Measurements from ENCODE around the gene TNXB. TPM values are rescaled to one million over a fixed set of nuclear protein-coding genes. Genes with fewer than 3 reads are reported as not detected.

The TNXB gene
- total RNA-seq, 1 experiment from 2014 or later, result 11.5 TPM

DNA sequence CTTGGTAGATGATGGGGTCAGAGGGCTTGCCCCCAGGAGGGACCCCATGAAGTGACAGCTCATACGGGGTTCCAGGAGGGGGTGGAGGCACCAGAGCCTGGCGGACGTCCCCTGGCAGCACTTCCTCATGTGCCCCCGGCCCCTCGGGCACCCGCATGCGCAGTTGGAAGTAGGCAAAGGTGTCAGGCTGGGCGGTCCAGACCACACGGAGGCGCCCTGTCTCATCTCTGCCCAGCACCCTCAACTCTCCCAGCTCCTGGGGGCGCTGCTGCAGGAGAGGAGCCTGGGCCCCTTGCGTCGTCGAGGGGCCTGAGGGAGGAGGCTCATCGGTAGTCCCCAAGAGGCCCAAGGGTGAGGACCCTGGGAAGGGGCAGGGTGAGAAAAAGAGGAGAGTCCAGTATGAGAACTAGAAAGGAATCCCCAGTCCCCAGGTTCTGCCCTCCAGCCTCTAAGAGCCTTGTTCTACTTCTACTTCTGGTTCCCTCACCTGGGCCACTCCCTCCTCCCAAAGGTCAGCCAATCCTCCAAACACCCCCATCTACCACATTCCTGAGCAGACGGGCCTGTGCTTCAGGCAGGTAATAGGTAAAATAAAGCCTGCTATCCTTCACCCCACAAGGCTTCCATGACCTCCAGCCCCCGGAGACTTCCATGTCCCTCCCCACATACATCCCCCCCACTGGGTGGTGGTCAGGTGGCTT, 23.2 kb downstream of the TNXB start:
- TF ChIP-seq EZH2 (IDR thresholded peaks at IDR 0.05; ENCODE audit: borderline replicate concordance, low read depth, low read length, poor library complexity, severe bottlenecking), result no peak
- TF ChIP-seq, protein P1, sequence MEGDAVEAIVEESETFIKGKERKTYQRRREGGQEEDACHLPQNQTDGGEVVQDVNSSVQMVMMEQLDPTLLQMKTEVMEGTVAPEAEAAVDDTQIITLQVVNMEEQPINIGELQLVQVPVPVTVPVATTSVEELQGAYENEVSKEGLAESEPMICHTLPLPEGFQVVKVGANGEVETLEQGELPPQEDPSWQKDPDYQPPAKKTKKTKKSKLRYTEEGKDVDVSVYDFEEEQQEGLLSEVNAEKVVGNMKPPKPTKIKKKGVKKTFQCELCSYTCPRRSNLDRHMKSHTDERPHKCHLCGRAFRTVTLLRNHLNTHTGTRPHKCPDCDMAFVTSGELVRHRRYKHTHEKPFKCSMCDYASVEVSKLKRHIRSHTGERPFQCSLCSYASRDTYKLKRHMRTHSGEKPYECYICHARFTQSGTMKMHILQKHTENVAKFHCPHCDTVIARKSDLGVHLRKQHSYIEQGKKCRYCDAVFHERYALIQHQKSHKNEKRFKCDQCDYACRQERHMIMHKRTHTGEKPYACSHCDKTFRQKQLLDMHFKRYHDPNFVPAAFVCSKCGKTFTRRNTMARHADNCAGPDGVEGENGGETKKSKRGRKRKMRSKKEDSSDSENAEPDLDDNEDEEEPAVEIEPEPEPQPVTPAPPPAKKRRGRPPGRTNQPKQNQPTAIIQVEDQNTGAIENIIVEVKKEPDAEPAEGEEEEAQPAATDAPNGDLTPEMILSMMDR (conservative IDR thresholded peaks at IDR 0.05; ENCODE audit: low read depth, low read length), result no peak
- Histone ChIP-seq H3K9me3 (ENCODE audit: low read depth, low read length, poor library complexity, severe bottlenecking) (no peaks in the 10 kb centered on the region), H3K4me3 (ENCODE audit: low read depth, low read length, poor library complexity, severe bottlenecking) (no peak overlapping the region), H3K36me3 (ENCODE audit: insufficient read depth, low read length, poor library complexity, severe bottlenecking) (no peaks in the 10 kb centered on the region), H3K27me3 (replicated peaks; ENCODE audit: insufficient read depth, low read depth, low read length, poor library complexity) (peaks cover 7% of the 10 kb centered on the region), H3K27ac (ENCODE audit: low read depth, low read length, poor library complexity, severe bottlenecking) (no peak overlapping the region), H3K4me1 (ENCODE audit: insufficient read depth, low read length, poor library complexity, severe bottlenecking) (no peaks in the 10 kb centered on the region)
- ChIA-PET POLR2A (ENCODE audit: low non-redundant PET) (no interaction called here), CTCF (interaction anchor here (0.8 kb wide), 1 partner anchor 33 kb away, joined by 3 read pairs; no protein-coding TSS in a partner anchor)
- no TSS peak for BruUV-seq (replicated peaks)
- no peak for DNase-seq (ENCODE audit: low spot score)
- intact Hi-C loops (cut with micrococcal nuclease; ENCODE audit: unreplicated experiment), result no loop called here

DNA sequence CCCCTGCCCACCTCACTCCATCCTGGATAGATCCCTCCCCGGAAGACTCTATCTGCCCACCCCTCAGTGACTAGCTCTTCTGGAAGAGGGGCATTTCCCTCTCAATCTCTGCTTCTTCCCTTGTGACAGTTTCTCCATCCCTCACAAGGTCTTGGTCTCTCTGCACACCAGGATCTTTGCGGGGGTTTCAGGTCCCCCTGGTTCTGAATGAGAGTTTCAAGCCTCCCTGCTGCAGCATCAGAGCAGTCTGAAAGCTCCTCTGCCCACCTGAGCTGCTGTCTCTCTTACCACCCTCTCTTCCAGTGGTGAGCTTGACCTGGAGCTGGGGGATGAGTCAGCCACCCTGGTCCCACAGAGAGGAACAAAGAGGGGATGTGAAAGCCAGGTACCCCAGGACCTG, 24.4 kb downstream of the TNXB start:
- H3K36me3 ChIP-seq (ENCODE audit: insufficient read depth, low read length, poor library complexity, severe bottlenecking), result no peaks in the 10 kb centered on the region
- no peak for DNase-seq (ENCODE audit: low spot score)
- H3K4me1 ChIP-seq (ENCODE audit: insufficient read depth, low read length, poor library complexity, severe bottlenecking), result no peaks in the 10 kb centered on the region
- TF ChIP-seq, protein P1 (conservative IDR thresholded peaks at IDR 0.05; ENCODE audit: low read depth, low read length), result no peak
- TF ChIP-seq EZH2 (IDR thresholded peaks at IDR 0.05; ENCODE audit: borderline replicate concordance, low read depth, low read length, poor library complexity, severe bottlenecking), result no peak
- intact Hi-C loops (cut with micrococcal nuclease; ENCODE audit: unreplicated experiment), result no loop called here
- no peaks in the 10 kb centered on the region for H3K9me3 ChIP-seq (ENCODE audit: low read depth, low read length, poor library complexity, severe bottlenecking)
- POLR2A ChIA-PET (ENCODE audit: low non-redundant PET), result interaction anchor here (0.6 kb wide), 1 partner anchor 244 kb away, joined by 4 read pairs; no protein-coding TSS in a partner anchor
- no peak overlapping the region for H3K27ac ChIP-seq (ENCODE audit: low read depth, low read length, poor library complexity, severe bottlenecking)
- CTCF ChIA-PET, result no interaction called here
- peaks cover 7% of the 10 kb centered on the region for H3K27me3 ChIP-seq (replicated peaks; ENCODE audit: insufficient read depth, low read depth, low read length, poor library complexity)
- BruUV-seq (replicated peaks), result no TSS peak
- H3K4me3 ChIP-seq (ENCODE audit: low read depth, low read length, poor library complexity, severe bottlenecking), result no peak overlapping the region

DNA sequence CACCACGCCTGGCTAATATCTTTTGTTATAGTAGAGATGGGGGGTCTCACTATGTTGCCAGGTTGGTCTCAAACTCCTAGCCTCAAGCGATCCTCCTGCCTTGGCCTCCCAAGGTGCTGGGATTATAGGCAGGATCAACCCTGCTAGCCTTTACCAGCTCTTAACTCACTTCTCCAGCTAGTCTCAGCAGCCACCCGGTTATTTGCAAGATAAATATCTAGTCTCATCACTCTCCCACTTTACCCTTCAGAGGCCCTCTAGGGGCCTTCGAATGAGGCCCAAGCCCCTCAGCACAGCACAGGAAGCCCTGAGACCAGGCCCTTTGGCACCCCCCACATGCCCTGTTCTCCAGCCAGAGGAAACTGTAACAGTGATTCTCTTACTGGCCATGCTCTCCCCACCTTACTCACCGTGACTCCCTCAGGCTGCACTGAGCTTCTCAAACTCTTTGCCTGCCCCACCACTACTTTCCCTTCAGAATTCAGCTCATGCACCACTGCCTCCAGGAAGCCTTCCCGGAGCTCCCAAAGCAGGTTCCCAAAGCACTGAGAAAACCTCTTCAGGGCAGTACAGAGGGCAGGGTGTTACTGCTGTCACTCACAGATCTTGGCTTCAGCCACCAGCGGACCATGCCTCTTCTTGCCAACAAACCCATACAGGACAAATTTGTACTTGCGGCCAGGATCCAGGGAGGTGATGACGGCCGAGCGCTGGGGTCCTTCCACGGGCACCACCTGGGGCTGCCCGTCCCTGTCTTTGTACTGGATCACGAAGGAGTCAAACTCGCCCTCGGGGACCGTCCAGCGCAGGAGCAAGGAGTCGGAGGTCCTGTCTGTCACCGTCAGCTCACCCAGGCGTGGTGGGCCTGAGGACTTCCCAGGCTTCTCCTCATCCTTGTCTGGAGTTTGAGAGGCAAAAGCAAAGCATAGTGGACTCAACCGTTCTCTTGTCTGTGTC, 25.0 kb downstream of the TNXB start:
- H3K4me3 ChIP-seq (ENCODE audit: low read depth, low read length, poor library complexity, severe bottlenecking), result no peak overlapping the region
- BruUV-seq (replicated peaks), result no TSS peak
- DNase-seq (ENCODE audit: low spot score), result no peak
- peaks cover 7% of the 10 kb centered on the region for H3K27me3 ChIP-seq (replicated peaks; ENCODE audit: insufficient read depth, low read depth, low read length, poor library complexity)
- no peaks in the 10 kb centered on the region for H3K9me3 ChIP-seq (ENCODE audit: low read depth, low read length, poor library complexity, severe bottlenecking)
- ChIA-PET CTCF (no interaction called here), POLR2A (ENCODE audit: low non-redundant PET) (no interaction called here)
- H3K4me1 ChIP-seq (ENCODE audit: insufficient read depth, low read length, poor library complexity, severe bottlenecking), result no peaks in the 10 kb centered on the region
- intact Hi-C loops (cut with micrococcal nuclease; ENCODE audit: unreplicated experiment), result no loop called here
- no peaks in the 10 kb centered on the region for H3K36me3 ChIP-seq (ENCODE audit: insufficient read depth, low read length, poor library complexity, severe bottlenecking)
- no peak overlapping the region for H3K27ac ChIP-seq (ENCODE audit: low read depth, low read length, poor library complexity, severe bottlenecking)
- no peak for TF ChIP-seq EZH2 (IDR thresholded peaks at IDR 0.05; ENCODE audit: borderline replicate concordance, low read depth, low read length, poor library complexity, severe bottlenecking)
- TF ChIP-seq, protein P1 (conservative IDR thresholded peaks at IDR 0.05; ENCODE audit: low read depth, low read length), result no peak
